Measurements from ENCODE around the gene ZNF423. TPM values are rescaled to one million over a fixed set of nuclear protein-coding genes. Genes with fewer than 3 reads are reported as not detected.
"Not testable (repeated sequence)": the region's sequence is repeated elsewhere in the genome, so short reads cannot be mapped to it uniquely, and the experiment has no call there.

Gene ZNF423
- total RNA-seq, 1 experiment from 2014 or later: not detected

GRCh38 chr16:49514073-49514980 lies 341.6 kb downstream of the ZNF423 start:
- Mint-ChIP-seq H3K36me3 (ENCODE audit: insufficient read depth, unreplicated experiment) (no peaks in the 10 kb centered on the region), H3K9me3 (ENCODE audit: low read depth, unreplicated experiment) (no peaks in the 10 kb centered on the region), H3K27ac (ENCODE audit: unreplicated experiment) (no peak overlapping the region), H3K4me3 (ENCODE audit: low read depth, unreplicated experiment) (no peak overlapping the region), H3K27me3 (ENCODE audit: unreplicated experiment) (peaks cover 69% of the 10 kb centered on the region), H3K4me1 (ENCODE audit: low read depth, unreplicated experiment) (no peaks in the 10 kb centered on the region)
- DNase-seq: no peak
- TF ChIP-seq CTCF (IDR thresholded peaks at IDR 0.05; ENCODE audit: unreplicated experiment): no peak
- intact Hi-C loops (cut with micrococcal nuclease; ENCODE audit: unreplicated experiment): no loop called here
- CTCF ChIA-PET: interaction anchor here (0.6 kb wide), 1 partner anchor 968 kb away, joined by 6 read pairs; no protein-coding TSS in a partner anchor
- BruUV-seq (replicated peaks): no TSS peak

GRCh38 chr16:49513040-49513439 lies 342.9 kb downstream of the ZNF423 start:
- Mint-ChIP-seq H3K27me3 (ENCODE audit: unreplicated experiment) (peaks cover 69% of the 10 kb centered on the region), H3K36me3 (ENCODE audit: insufficient read depth, unreplicated experiment) (no peaks in the 10 kb centered on the region), H3K4me3 (ENCODE audit: low read depth, unreplicated experiment) (no peak overlapping the region), H3K4me1 (ENCODE audit: low read depth, unreplicated experiment) (no peaks in the 10 kb centered on the region), H3K9me3 (ENCODE audit: low read depth, unreplicated experiment) (no peaks in the 10 kb centered on the region), H3K27ac (ENCODE audit: unreplicated experiment) (no peak overlapping the region)
- no peak for TF ChIP-seq CTCF (IDR thresholded peaks at IDR 0.05; ENCODE audit: unreplicated experiment)
- DNase-seq: peak; percentile 25
- intact Hi-C loops (cut with micrococcal nuclease; ENCODE audit: unreplicated experiment): no loop called here
- BruUV-seq (replicated peaks): no TSS peak
- CTCF ChIA-PET: no interaction called here

- Mint-ChIP-seq H3K4me1 (ENCODE audit: low read depth, unreplicated experiment) (no peaks in the 10 kb centered on the region), H3K36me3 (ENCODE audit: insufficient read depth, unreplicated experiment) (no peaks in the 10 kb centered on the region), H3K9me3 (ENCODE audit: low read depth, unreplicated experiment) (peaks cover 2% of the 10 kb centered on the region), H3K4me3 (ENCODE audit: low read depth, unreplicated experiment) (no peak overlapping the region), H3K27ac (ENCODE audit: unreplicated experiment) (no peak overlapping the region), H3K27me3 (ENCODE audit: unreplicated experiment) (peaks cover 63% of the 10 kb centered on the region)
- CTCF ChIA-PET: no interaction called here
- no peak for TF ChIP-seq CTCF (IDR thresholded peaks at IDR 0.05; ENCODE audit: unreplicated experiment)
- no TSS peak for BruUV-seq (replicated peaks)
- no peak for DNase-seq
- intact Hi-C loops (cut with micrococcal nuclease; ENCODE audit: unreplicated experiment): no loop called here
Measured at GRCh38 chr16:49510654-49511305, 345.1 kb downstream of the ZNF423 start.

- intact Hi-C loops (cut with micrococcal nuclease; ENCODE audit: unreplicated experiment): no loop called here
- no peak for TF ChIP-seq CTCF (IDR thresholded peaks at IDR 0.05; ENCODE audit: unreplicated experiment)
- H3K36me3 Mint-ChIP-seq (ENCODE audit: insufficient read depth, unreplicated experiment): no peaks in the 10 kb centered on the region
- no peaks in the 10 kb centered on the region for H3K4me1 Mint-ChIP-seq (ENCODE audit: low read depth, unreplicated experiment)
- H3K9me3 Mint-ChIP-seq (ENCODE audit: low read depth, unreplicated experiment): peaks cover 2% of the 10 kb centered on the region
- no peak overlapping the region for H3K4me3 Mint-ChIP-seq (ENCODE audit: low read depth, unreplicated experiment)
- BruUV-seq (replicated peaks): no TSS peak
- H3K27me3 Mint-ChIP-seq (ENCODE audit: unreplicated experiment): peaks cover 61% of the 10 kb centered on the region
- no peak for DNase-seq
- CTCF ChIA-PET: no interaction called here
- no peak overlapping the region for H3K27ac Mint-ChIP-seq (ENCODE audit: unreplicated experiment)
Measured at GRCh38 chr16:49510141-49510540, 345.8 kb downstream of the ZNF423 start.

GRCh38 chr16:49506058-49507013 lies 349.6 kb downstream of the ZNF423 start:
- CTCF ChIA-PET; intact Hi-C loops (cut with micrococcal nuclease; ENCODE audit: unreplicated experiment); H3K36me3 Mint-ChIP-seq (ENCODE audit: insufficient read depth, unreplicated experiment): not testable (repeated sequence)

More at GRCh38 chr16:49506058-49507013, 349.6 kb downstream of the ZNF423 start:
- not testable (repeated sequence) for H3K4me1 Mint-ChIP-seq (ENCODE audit: low read depth, unreplicated experiment); H3K27ac Mint-ChIP-seq (ENCODE audit: unreplicated experiment); BruUV-seq (replicated peaks); DNase-seq; H3K9me3 Mint-ChIP-seq (ENCODE audit: low read depth, unreplicated experiment); H3K4me3 Mint-ChIP-seq (ENCODE audit: low read depth, unreplicated experiment)
- peaks cover 50% of the 10 kb centered on the region for H3K27me3 Mint-ChIP-seq (ENCODE audit: unreplicated experiment)

Data from Calu3 (cell line).